ENCODE results near the gene PPARD.

GRCh38 chr6:35302604-35303241, 39.6 kb upstream of the PPARD start:
- TF ChIP-seq POLR2A (IDR thresholded peaks at IDR 0.05) (peak; percentile 28 to 64), CTCF (IDR thresholded peaks at IDR 0.05) (no peak)

Data from Peyer's patch (tissue), 4 donors.